GM18873 (cell line): Measurements from ENCODE around the gene ZBTB39.

ENCODE experiments used
- ATAC-seq: cut with Tn5 transposase; IDR thresholded peaks from one replicate; pipeline ENCODE4 v1.9.1; 2021; ENCODE audit warnings: mild to moderate bottlenecking, moderate library complexity, moderate number of reproducible peaks; ENCODE audit not compliant: unreplicated experiment, low FRiP score

ZBTB39 gene

DNA sequence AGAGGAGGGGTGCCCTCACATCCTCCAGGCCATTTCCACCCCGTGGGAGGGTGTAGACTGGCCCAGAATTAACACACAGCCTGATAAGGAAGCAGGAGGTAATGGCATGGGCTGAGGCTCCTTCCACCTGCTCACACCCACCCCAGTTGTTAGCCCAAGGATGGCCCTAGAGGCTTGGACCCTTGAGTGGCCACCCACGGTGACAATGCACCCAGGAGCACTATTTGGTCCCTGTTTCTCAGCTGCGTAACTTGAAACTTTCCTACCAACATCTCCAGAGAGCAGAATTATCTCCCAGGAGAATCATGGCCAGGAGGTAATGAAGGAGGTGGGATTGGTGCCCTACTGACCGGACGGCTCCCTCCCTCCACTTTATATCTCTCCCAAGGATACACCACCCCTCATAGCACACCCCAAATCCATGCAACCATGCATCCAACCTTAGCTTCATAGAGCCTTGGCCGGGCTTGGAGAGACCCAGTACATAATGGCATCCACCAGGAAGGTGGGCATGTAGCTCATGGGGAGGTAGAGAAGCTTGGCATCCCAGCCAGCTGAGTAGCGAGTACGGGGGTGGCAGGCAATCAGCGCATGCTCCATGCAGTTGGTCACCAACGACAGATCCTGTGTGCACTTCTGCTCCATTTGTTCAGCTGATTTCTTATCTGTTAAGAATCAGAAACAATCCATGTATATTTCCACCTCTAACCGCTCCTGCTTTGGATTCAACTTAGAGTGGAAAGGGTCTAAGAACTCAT lies 54.6 kb downstream of the ZBTB39 start:
- ATAC-seq: no peak

DNA sequence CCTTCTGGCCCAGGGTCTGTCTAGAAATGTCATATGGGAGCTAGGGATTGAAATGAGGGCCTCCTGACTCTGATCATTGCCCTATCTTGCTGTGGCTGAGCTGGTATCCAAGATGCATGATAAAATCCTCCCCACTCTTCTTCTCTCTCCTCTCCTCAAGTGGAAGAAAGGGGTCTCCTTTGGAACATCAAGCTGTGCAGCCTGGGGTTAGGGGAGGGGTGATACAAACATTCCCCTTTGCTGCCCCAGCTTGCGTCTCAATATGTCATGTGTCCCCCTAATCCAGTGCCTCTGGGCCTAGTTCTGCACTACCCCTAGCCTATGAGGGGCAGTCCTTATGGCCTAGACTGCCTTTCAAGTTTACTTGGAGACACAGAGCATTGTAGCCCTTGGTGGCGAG lies 57.5 kb downstream of the ZBTB39 start:
- no peak for ATAC-seq
